ENCODE measurements around the gene LAMA1. TPM values are rescaled to one million over a fixed set of nuclear protein-coding genes. Genes with fewer than 3 reads are reported as not detected.

Gene LAMA1
- total and polyA plus RNA-seq, 4 experiments from 2014 or later, result not detected

- POLR2A ChIA-PET (ENCODE audit: partially characterized antibody), result no interaction called here
- H3K27me3 ChIP-seq (ENCODE audit: insufficient read depth, low read length), result no peaks in the 10 kb centered on the region
- H3K4me1 ChIP-seq (ENCODE audit: insufficient read depth, low read length), result no peaks in the 10 kb centered on the region
- no peaks in the 10 kb centered on the region for H3K36me3 ChIP-seq (ENCODE audit: insufficient read depth, low read length)
- H3K27ac Mint-ChIP-seq, result no peak overlapping the region
- no peaks in the 10 kb centered on the region for H3K27me3 Mint-ChIP-seq
- peaks cover 0 to 12% (median 5%) of the 10 kb centered on the region in 8 donors for H3K9me3 Mint-ChIP-seq
- no peaks in the 10 kb centered on the region for H3K36me3 Mint-ChIP-seq
- H3K9me3 ChIP-seq (ENCODE audit: control insufficient read depth in 1 of 2, low read length in 2 of 2), result no peaks in the 10 kb centered on the region
- no peak for DNase-seq
- CTCF ChIA-PET (ENCODE audit: partially characterized antibody), result no interaction called here
- H3K4me3 ChIP-seq (ENCODE audit: low read length in 2 of 2), result no peak overlapping the region
- intact Hi-C loops (cut with micrococcal nuclease), result no loop called here
- H3K4me1 Mint-ChIP-seq, result no peaks in the 10 kb centered on the region
- no peak overlapping the region for H3K27ac ChIP-seq (ENCODE audit: low read depth, low read length)
- no peak overlapping the region for H3K4me3 Mint-ChIP-seq
These were observed 154.0 kb downstream of the LAMA1 start for GRCh38 chr18:6963452-6964097.

GRCh38 chr18:6962571-6963451, 154.8 kb downstream of the LAMA1 start:
- intact Hi-C loops (cut with micrococcal nuclease), result no loop called here
- ChIA-PET CTCF (ENCODE audit: partially characterized antibody) (no interaction called here), POLR2A (ENCODE audit: partially characterized antibody) (no interaction called here)
- Histone ChIP-seq H3K4me1 (ENCODE audit: insufficient read depth, low read length) (no peaks in the 10 kb centered on the region), H3K36me3 (ENCODE audit: insufficient read depth, low read length) (no peaks in the 10 kb centered on the region), H3K9me3 (ENCODE audit: control insufficient read depth in 1 of 2, low read length in 2 of 2) (no peaks in the 10 kb centered on the region), H3K4me3 (ENCODE audit: low read length in 2 of 2) (no peak overlapping the region), H3K27me3 (ENCODE audit: insufficient read depth, low read length) (no peaks in the 10 kb centered on the region), H3K27ac (ENCODE audit: low read depth, low read length) (no peak overlapping the region)
- no peaks in the 10 kb centered on the region for H3K27me3 Mint-ChIP-seq
- H3K4me1 Mint-ChIP-seq, result no peaks in the 10 kb centered on the region
- no peak overlapping the region for H3K27ac Mint-ChIP-seq
- no peak for DNase-seq
- H3K4me3 Mint-ChIP-seq, result no peak overlapping the region
- H3K36me3 Mint-ChIP-seq, result no peaks in the 10 kb centered on the region
- H3K9me3 Mint-ChIP-seq, result peaks cover 0 to 12% (median 5%) of the 10 kb centered on the region in 8 donors

GRCh38 chr18:6961331-6961730, 156.3 kb downstream of the LAMA1 start:
- Mint-ChIP-seq H3K27ac (no peak overlapping the region), H3K4me3 (no peak overlapping the region), H3K4me1 (no peaks in the 10 kb centered on the region), H3K36me3 (no peaks in the 10 kb centered on the region), H3K9me3 (peaks cover 0 to 12% (median 5%) of the 10 kb centered on the region in 8 donors), H3K27me3 (no peaks in the 10 kb centered on the region)
- intact Hi-C loops (cut with micrococcal nuclease), result no loop called here
- DNase-seq, result no peak
- ChIA-PET CTCF (ENCODE audit: partially characterized antibody) (no interaction called here), POLR2A (ENCODE audit: partially characterized antibody) (no interaction called here)
- Histone ChIP-seq H3K27me3 (ENCODE audit: insufficient read depth, low read length) (no peaks in the 10 kb centered on the region), H3K27ac (ENCODE audit: low read depth, low read length) (no peak overlapping the region), H3K9me3 (ENCODE audit: control insufficient read depth in 1 of 2, low read length in 2 of 2) (no peaks in the 10 kb centered on the region), H3K4me1 (ENCODE audit: insufficient read depth, low read length) (no peaks in the 10 kb centered on the region), H3K36me3 (ENCODE audit: insufficient read depth, low read length) (no peaks in the 10 kb centered on the region), H3K4me3 (ENCODE audit: low read length in 2 of 2) (no peak overlapping the region)

- DNase-seq, result no peak
- no peaks in the 10 kb centered on the region for H3K9me3 ChIP-seq (ENCODE audit: control insufficient read depth in 1 of 2, low read length in 2 of 2)
- intact Hi-C loops (cut with micrococcal nuclease), result no loop called here
- peaks cover 0 to 12% (median 4%) of the 10 kb centered on the region in 8 donors for H3K9me3 Mint-ChIP-seq
- H3K36me3 Mint-ChIP-seq, result no peaks in the 10 kb centered on the region
- H3K27me3 Mint-ChIP-seq, result no peaks in the 10 kb centered on the region
- no peaks in the 10 kb centered on the region for H3K4me1 Mint-ChIP-seq
- ChIA-PET CTCF (ENCODE audit: partially characterized antibody) (no interaction called here), POLR2A (ENCODE audit: partially characterized antibody) (no interaction called here)
- H3K27ac ChIP-seq (ENCODE audit: low read depth, low read length), result no peak overlapping the region
- no peaks in the 10 kb centered on the region for H3K27me3 ChIP-seq (ENCODE audit: insufficient read depth, low read length)
- no peak overlapping the region for H3K4me3 Mint-ChIP-seq
- no peaks in the 10 kb centered on the region for H3K36me3 ChIP-seq (ENCODE audit: insufficient read depth, low read length)
- H3K27ac Mint-ChIP-seq, result no peak overlapping the region
- no peak overlapping the region for H3K4me3 ChIP-seq (ENCODE audit: low read length in 2 of 2)
- no peaks in the 10 kb centered on the region for H3K4me1 ChIP-seq (ENCODE audit: insufficient read depth, low read length)
These were observed 156.9 kb downstream of the LAMA1 start for GRCh38 chr18:6960656-6961055.

GRCh38 chr18:6960124-6960523, 157.5 kb downstream of the LAMA1 start:
- no peak overlapping the region for H3K4me3 ChIP-seq (ENCODE audit: low read length in 2 of 2)
- H3K27ac Mint-ChIP-seq, result no peak overlapping the region
- no peak for DNase-seq
- no peak overlapping the region for H3K27ac ChIP-seq (ENCODE audit: low read depth, low read length)
- H3K27me3 Mint-ChIP-seq, result no peaks in the 10 kb centered on the region
- no peak overlapping the region for H3K4me3 Mint-ChIP-seq
- ChIA-PET CTCF (ENCODE audit: partially characterized antibody) (no interaction called here), POLR2A (ENCODE audit: partially characterized antibody) (no interaction called here)
- no peaks in the 10 kb centered on the region for H3K4me1 Mint-ChIP-seq
- H3K36me3 ChIP-seq (ENCODE audit: insufficient read depth, low read length), result no peaks in the 10 kb centered on the region
- H3K36me3 Mint-ChIP-seq, result no peaks in the 10 kb centered on the region
- intact Hi-C loops (cut with micrococcal nuclease), result no loop called here
- H3K9me3 ChIP-seq (ENCODE audit: control insufficient read depth in 1 of 2, low read length in 2 of 2), result no peaks in the 10 kb centered on the region
- H3K4me1 ChIP-seq (ENCODE audit: insufficient read depth, low read length), result no peaks in the 10 kb centered on the region
- no peaks in the 10 kb centered on the region for H3K27me3 ChIP-seq (ENCODE audit: insufficient read depth, low read length)
- H3K9me3 Mint-ChIP-seq, result peaks cover 0 to 12% (median 4%) of the 10 kb centered on the region in 8 donors

GRCh38 chr18:6959110-6959509, 158.5 kb downstream of the LAMA1 start:
- no peak for DNase-seq
- H3K4me1 Mint-ChIP-seq, result no peaks in the 10 kb centered on the region
- H3K27me3 Mint-ChIP-seq, result no peaks in the 10 kb centered on the region
- no peaks in the 10 kb centered on the region for H3K36me3 Mint-ChIP-seq
- H3K9me3 Mint-ChIP-seq, result peaks cover 0 to 12% (median 4%) of the 10 kb centered on the region in 8 donors
- Histone ChIP-seq H3K27me3 (ENCODE audit: insufficient read depth, low read length) (no peaks in the 10 kb centered on the region), H3K4me1 (ENCODE audit: insufficient read depth, low read length) (no peaks in the 10 kb centered on the region), H3K36me3 (ENCODE audit: insufficient read depth, low read length) (no peaks in the 10 kb centered on the region), H3K9me3 (ENCODE audit: control insufficient read depth in 1 of 2, low read length in 2 of 2) (no peaks in the 10 kb centered on the region), H3K27ac (ENCODE audit: low read depth, low read length) (no peak overlapping the region), H3K4me3 (ENCODE audit: low read length in 2 of 2) (no peak overlapping the region)
- H3K27ac Mint-ChIP-seq, result no peak overlapping the region
- POLR2A ChIA-PET (ENCODE audit: partially characterized antibody), result no interaction called here
- intact Hi-C loops (cut with micrococcal nuclease), result no loop called here
- no peak overlapping the region for H3K4me3 Mint-ChIP-seq
- CTCF ChIA-PET (ENCODE audit: partially characterized antibody), result no interaction called here

- Histone ChIP-seq H3K4me1 (ENCODE audit: insufficient read depth, low read length) (no peaks in the 10 kb centered on the region), H3K27me3 (ENCODE audit: insufficient read depth, low read length) (no peaks in the 10 kb centered on the region), H3K9me3 (ENCODE audit: control insufficient read depth in 1 of 2, low read length in 2 of 2) (no peaks in the 10 kb centered on the region), H3K36me3 (ENCODE audit: insufficient read depth, low read length) (no peaks in the 10 kb centered on the region), H3K27ac (ENCODE audit: low read depth, low read length) (no peak overlapping the region), H3K4me3 (ENCODE audit: low read length in 2 of 2) (no peak overlapping the region)
- intact Hi-C loops (cut with micrococcal nuclease), result no loop called here
- H3K27ac Mint-ChIP-seq, result no peak overlapping the region
- no peaks in the 10 kb centered on the region for H3K36me3 Mint-ChIP-seq
- no peaks in the 10 kb centered on the region for H3K4me1 Mint-ChIP-seq
- no peak overlapping the region for H3K4me3 Mint-ChIP-seq
- POLR2A ChIA-PET (ENCODE audit: partially characterized antibody), result no interaction called here
- no peaks in the 10 kb centered on the region for H3K27me3 Mint-ChIP-seq
- H3K9me3 Mint-ChIP-seq, result peaks cover 0 to 9% (median 5%) of the 10 kb centered on the region in 8 donors
- DNase-seq, result no peak
- CTCF ChIA-PET (ENCODE audit: partially characterized antibody), result no interaction called here
These were observed 160.6 kb downstream of the LAMA1 start for GRCh38 chr18:6956999-6957398.
